ENCODE results near the gene HOXB7. TPM values are rescaled to one million over a fixed set of nuclear protein-coding genes. Genes with fewer than 3 reads are reported as not detected.

Gene HOXB7
- total and polyA plus RNA-seq, 10 of the 15 experiments (the other 5 are each of a cell fraction or from before 2014, with no cell fraction given): 2.8 to 7.4 (median 4.2) TPM

GRCh38 chr17:48594538-48595277 lies 16.1 kb downstream of the HOXB7 start:
- Histone ChIP-seq H3K27me3 (replicated peaks in 1 of 2; ENCODE audit: control insufficient read depth in 2 of 2, insufficient read depth in 2 of 2, low read length in 1 of 2) (peaks cover 7 to 39% of the 10 kb centered on the region in 2 experiments), H3K36me3 (ENCODE audit: control insufficient read depth in 2 of 2, insufficient read depth in 2 of 2, low read length in 1 of 2) (no peaks in the 10 kb centered on the region), H3K9me3 (replicated peaks; ENCODE audit: control insufficient read depth, insufficient read depth, low read length) (no peaks in the 10 kb centered on the region), H3K4me1 (ENCODE audit: control insufficient read depth, insufficient read depth, low read length) (peaks cover 10% of the 10 kb centered on the region), H3K79me2 (ENCODE audit: control insufficient read depth, insufficient read depth, low read length) (no peaks in the 10 kb centered on the region), H3K4me3 (no peak overlapping the region), H4K20me1 (ENCODE audit: control insufficient read depth, insufficient read depth) (no peaks in the 10 kb centered on the region), H3K4me2 (ENCODE audit: control insufficient read depth, insufficient read depth) (no peak overlapping the region), H3K9ac (ENCODE audit: control insufficient read depth, insufficient read depth, low read length) (no peak overlapping the region), H3K27ac (ENCODE audit: control insufficient read depth, insufficient read depth) (no peak overlapping the region), H2AFZ (ENCODE audit: control insufficient read depth, low read depth, low read length) (no peak overlapping the region)
- ChIA-PET POLR2A (interaction anchor here (1.2 kb wide), 1 partner anchor 14 kb away, joined by 3 read pairs; no protein-coding TSS in a partner anchor), RAD21 (ENCODE audit: unreplicated experiment) (interaction anchor here (0.6 to 3.8 kb wide), 6 partner anchors 102 to 568 kb away, joined by 3 to 29 read pairs (median 10); no protein-coding TSS in a partner anchor), SMC1A (ENCODE audit: uncharacterized antibody, unreplicated experiment) (interaction anchor here (0.9 to 4.3 kb wide), 5 partner anchors 94 to 287 kb away, joined by 3 to 47 read pairs (median 9); no protein-coding TSS in a partner anchor), CTCF (interaction anchor here (0.8 to 4.8 kb wide), 10 partner anchors 23 to 515 kb away, joined by 3 to 113 read pairs (median 12); no protein-coding TSS in a partner anchor)
- no peak for ATAC-seq
- intact Hi-C loops (cut with micrococcal nuclease; ENCODE audit: unreplicated experiment) (loop anchor here (2.0 kb wide), 2 partner anchors 258 to 286 kb away; no protein-coding TSS in a partner anchor), in situ Hi-C loops (cut with MboI) (loop anchor here (5.0 kb wide), 1 partner anchor 332 kb away; no protein-coding TSS in a partner anchor)
- no TSS peak for BruUV-seq (replicated peaks)
- no peak for FAIRE-seq
- no peak for DNase-seq (ENCODE audit: low read depth, low spot score)
- WGBS (ENCODE audit: insufficient coverage, insufficient replicate concordance, low lambda C conversion rate, missing lambda C conversion rate): 69% methylated on average over 25 of the region's 25 CpGs
- TF ChIP-seq MYB (IDR thresholded peaks at IDR 0.05; ENCODE audit: borderline replicate concordance, low read depth, low read length): no peak
- no peak for TF ChIP-seq TCF12 (IDR thresholded peaks at IDR 0.05; ENCODE audit: low read depth, low read length)
- TF ChIP-seq NFXL1 (IDR thresholded peaks at IDR 0.05; ENCODE audit: borderline replicate concordance): no peak
- no peak for TF ChIP-seq ATF2 (IDR thresholded peaks at IDR 0.05; ENCODE audit: low read length)

Measured in GM12878 (cell line).